ES-I3 (cell line): ENCODE results near the gene SLC25A42.
A peak's percentile ranks its signal among the peaks of the same experiment; 100 is the strongest.

Source experiments
- H3K36me3 ChIP-seq: 2 replicates; pipeline ENCODE4 v1.6.1; 2013; ENCODE audit warnings: mild to moderate bottlenecking, low read length, control low read depth, moderate library complexity; ENCODE audit not compliant: insufficient read depth
- H3K4me1 ChIP-seq: 2 replicates; pipeline ENCODE4 v1.6.1; 2013; ENCODE audit warnings: mild to moderate bottlenecking, control low read depth, low read length; ENCODE audit not compliant: insufficient read depth
- H3K9ac ChIP-seq: 2 replicates; pipeline ENCODE4 v1.6.1; 2013; ENCODE audit warnings: low read depth, mild to moderate bottlenecking, low read length, moderate library complexity
- H3K9me3 ChIP-seq: 2 replicates; pipeline ENCODE4 v1.6.1; 2013; ENCODE audit warnings: mild to moderate bottlenecking, low read length, moderate library complexity; ENCODE audit not compliant: control insufficient read depth, insufficient read depth

SLC25A42 gene

DNA sequence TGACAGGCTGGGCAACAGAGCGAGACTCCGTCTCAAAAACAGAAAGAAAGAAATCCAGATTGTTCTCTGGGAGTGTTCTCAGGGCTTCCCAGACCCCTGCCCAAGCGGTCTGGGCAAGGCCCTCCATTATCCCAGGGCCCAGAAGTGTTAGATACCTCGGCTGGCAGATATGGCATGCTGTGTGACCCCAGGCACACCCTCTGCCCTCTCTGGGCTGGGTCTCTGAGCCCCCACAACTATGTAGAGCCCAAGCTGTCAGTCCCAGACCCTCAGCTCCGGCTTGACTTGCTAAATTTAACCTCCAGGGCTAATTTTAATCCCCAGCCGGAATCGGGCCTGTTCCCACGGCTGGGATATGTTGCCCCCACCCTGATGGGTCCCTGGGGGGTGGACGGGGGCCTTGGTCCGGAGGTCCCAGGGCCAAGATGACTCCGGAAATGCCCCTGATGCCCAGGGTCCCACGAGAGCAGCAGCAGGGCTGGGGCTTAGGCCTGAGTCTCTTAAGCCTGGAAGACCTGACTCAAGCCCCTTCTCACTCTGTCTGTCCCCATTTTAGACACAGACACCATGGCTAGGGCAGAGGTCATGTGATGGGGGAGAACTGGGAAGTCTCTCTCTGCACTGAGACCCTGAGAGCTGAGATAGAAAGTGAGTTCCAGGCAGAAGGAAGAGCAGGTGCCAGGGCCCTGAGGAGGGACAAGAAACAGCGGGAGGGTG is 89.0 kb downstream of the SLC25A42 start:
- H3K4me1 ChIP-seq = no peaks in the 10 kb centered on the region
- no peak overlapping the region for H3K9ac ChIP-seq
- H3K36me3 ChIP-seq = no peaks in the 10 kb centered on the region
- no peaks in the 10 kb centered on the region for H3K9me3 ChIP-seq

DNA sequence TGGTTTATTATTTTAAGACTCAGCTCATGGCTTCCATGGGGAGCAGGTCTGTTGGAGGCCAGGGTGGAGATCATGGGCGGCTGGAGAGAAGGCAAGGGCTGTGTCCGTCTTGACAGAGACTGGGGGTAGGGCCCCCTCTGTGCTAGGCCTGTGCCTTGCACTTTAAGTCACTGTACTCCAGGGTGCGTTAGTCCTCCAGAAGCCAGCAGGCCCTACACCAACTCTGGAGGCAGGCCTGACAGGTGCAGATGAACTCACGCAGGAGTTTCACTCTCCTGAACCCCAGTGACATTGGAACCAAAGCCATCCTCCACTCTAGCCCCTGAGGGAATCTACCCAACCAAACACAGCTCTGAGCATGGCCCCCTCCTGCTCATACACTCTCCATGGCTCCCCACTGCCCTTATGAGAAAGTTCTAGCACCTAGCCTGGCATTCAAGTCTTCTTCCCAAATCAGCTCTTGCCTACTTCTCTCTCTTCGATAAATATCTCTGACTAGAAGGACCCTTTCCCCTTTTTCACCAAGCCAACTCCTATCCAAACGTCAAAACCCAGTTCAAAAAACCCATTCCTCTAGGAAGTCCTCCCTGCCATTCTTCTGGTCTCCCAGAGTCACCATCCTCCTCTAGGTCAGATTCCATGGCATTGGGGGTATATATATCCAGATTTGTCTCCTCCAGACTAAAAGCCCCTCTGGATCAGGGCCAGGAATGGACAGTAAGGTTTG is 91.1 kb downstream of the SLC25A42 start:
- no peaks in the 10 kb centered on the region for H3K36me3 ChIP-seq
- no peak overlapping the region for H3K9ac ChIP-seq
- H3K9me3 ChIP-seq = no peaks in the 10 kb centered on the region
- H3K4me1 ChIP-seq = no peaks in the 10 kb centered on the region

GRCh38 chr19:19155495-19156219 is 91.9 kb downstream of the SLC25A42 start:
- Histone ChIP-seq H3K4me1 (no peaks in the 10 kb centered on the region), H3K36me3 (no peaks in the 10 kb centered on the region), H3K9me3 (no peaks in the 10 kb centered on the region), H3K9ac (no peak overlapping the region)

DNA sequence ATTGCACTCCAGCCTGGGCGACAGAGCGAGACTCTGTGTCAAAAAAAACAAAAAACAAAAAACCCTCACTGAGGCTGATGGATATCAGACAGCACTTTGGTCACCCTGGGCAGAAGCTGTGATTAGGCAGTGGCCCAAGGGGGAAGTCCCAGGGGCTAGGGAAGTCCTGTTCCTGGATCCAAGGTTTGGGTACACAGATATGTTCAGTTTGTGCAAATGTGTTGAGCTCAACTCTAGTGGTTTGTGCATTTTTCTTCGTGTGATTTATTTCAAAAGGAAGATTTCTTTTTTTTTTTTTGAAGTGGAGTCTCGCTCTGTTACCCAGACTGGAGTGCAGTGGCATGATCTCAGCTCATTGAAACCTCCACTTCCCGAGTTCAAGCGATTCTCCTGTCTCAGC is 94.0 kb downstream of the SLC25A42 start:
- no peaks in the 10 kb centered on the region for H3K9me3 ChIP-seq

GRCh38 chr19:19159534-19159933 is 95.7 kb downstream of the SLC25A42 start:
- Histone ChIP-seq H3K9ac (no peak overlapping the region), H3K4me1 (no peaks in the 10 kb centered on the region), H3K9me3 (no peaks in the 10 kb centered on the region), H3K36me3 (no peaks in the 10 kb centered on the region)

More for the DNA sequence above, 94.0 kb downstream of the SLC25A42 start:
- H3K36me3 ChIP-seq = no peaks in the 10 kb centered on the region
- no peak overlapping the region for H3K9ac ChIP-seq
- no peaks in the 10 kb centered on the region for H3K4me1 ChIP-seq

DNA sequence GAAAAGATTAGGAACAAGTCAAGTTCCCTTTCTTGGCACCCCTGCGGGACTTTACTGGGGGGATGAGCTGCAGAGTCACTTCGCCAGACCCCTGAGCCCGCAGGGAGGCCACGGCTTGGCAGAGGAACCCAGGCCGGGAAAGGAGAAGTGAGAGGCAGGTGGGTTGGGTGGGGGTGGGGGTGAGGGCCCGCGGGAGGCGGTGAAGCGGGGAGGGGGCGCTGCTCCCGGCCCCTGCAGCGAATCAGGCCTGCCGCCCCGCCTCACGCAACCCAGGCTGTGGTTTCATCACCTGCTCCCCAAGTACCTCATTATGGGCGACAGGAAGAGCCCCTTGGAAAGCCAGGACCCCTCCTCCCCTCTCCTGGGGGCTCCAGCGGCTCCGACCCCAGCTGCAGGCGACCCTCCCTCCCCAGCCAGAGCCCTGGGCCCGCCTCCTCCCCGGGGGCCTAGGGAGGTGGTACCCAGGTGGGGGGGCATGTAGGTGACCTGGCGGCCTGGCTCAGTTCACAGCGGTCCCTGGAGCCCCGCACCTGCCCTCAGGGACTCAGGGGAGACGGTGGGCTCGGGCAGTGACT is 96.8 kb downstream of the SLC25A42 start:
- Histone ChIP-seq H3K4me1 (no peaks in the 10 kb centered on the region), H3K9me3 (no peaks in the 10 kb centered on the region), H3K9ac (peak overlapping the region; percentile 13; the same call in 1 of the 2 replicates), H3K36me3 (no peaks in the 10 kb centered on the region)

DNA sequence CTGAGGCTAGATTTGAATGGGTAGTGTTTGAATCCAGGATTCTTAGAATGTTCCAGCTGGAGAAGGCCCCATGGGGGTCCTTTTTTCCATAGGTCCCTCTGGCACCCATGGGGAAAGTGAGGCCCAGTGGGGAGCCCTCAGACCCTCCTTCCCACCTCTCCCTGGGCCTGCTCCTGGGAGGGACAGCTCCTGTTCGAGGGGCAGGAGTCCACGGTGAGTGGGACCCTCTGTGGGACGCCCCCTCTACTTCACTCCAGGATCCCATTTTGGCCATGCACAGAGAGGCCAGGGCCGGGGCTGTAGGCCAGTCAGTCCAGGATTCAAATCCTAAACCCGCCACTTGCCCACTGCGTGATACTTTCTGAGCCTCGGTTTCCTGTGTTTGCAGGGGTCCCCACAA is 98.7 kb downstream of the SLC25A42 start:
- H3K4me1 ChIP-seq = no peaks in the 10 kb centered on the region
- H3K9ac ChIP-seq = no peak overlapping the region
- H3K9me3 ChIP-seq = no peaks in the 10 kb centered on the region
- H3K36me3 ChIP-seq = no peaks in the 10 kb centered on the region
